HepG2 (cell line): ENCODE data around the gene TCAP. TPM values are rescaled to one million over a fixed set of nuclear protein-coding genes. Genes with fewer than 3 reads are reported as not detected.

Experiments
- AFF4 ChIP-seq: sonication (generic); formaldehyde crosslinking; IDR thresholded peaks from 2 replicates; pipeline ENCODE4 v1.4.0; 2020; ENCODE audit warnings: missing genetic modification reagents
- FOSL2 ChIP-seq: sonication (generic); formaldehyde crosslinking; IDR thresholded peaks from 2 replicates; pipeline ENCODE4 v1.4.0; 2020; ENCODE audit warnings: missing genetic modification reagents
- KLF9 ChIP-seq: IDR thresholded peaks from 2 replicates; pipeline ENCODE4 v1.6.1; 2016; ENCODE audit warnings: low read depth
- SP1 ChIP-seq, 2 experiments: fragments of 450-650 bp in 1 of 2; sonication (generic) in 1 of 2; formaldehyde crosslinking in 1 of 2; IDR thresholded peaks; 2 replicates each; pipeline versions ENCODE4 v1.4.0 to v1.6.1; 2016 to 2020; ENCODE audit warnings: missing genetic modification reagents in 1 of 2
- U2AF2 ChIP-seq: fragments of 200-400 bp; formaldehyde crosslinking; IDR thresholded peaks from 2 replicates; pipeline ENCODE4 v1.6.1; 2017; ENCODE audit warnings: low read depth, mild to moderate bottlenecking, low read length
- ZNF564 ChIP-seq: sonication (generic); formaldehyde crosslinking; IDR thresholded peaks from 2 replicates; pipeline ENCODE4 v1.8.1; 2023; ENCODE audit warnings: mild to moderate bottlenecking, missing genetic modification reagents
- polyA plus RNA-seq, 8 experiments: library from polyadenylated mRNA; depleted of rRNA in 3 of 8; stranded (reverse) in 7 of 8; unstranded in 1 of 8; fragments of >200 nt; fragmentation: Illumina TruSeq in 4 of 8; extraction: Trizol in 4 of 8; gene quantifications; 2 replicates each; pipeline versions ENCODE4 v1.2.1 to v1.2.3, GENCODE V29; 2011 to 2016; ENCODE audit warnings: low read depth in 4 of 8, missing spikeins in 1 of 8, mixed read lengths in 1 of 8; ENCODE audit not compliant: insufficient read depth in 1 of 8
- total RNA-seq, 5 experiments: library from RNA; depleted of rRNA; stranded (reverse); fragments of >200 nt; fragmentation: Illumina TruSeq; extraction: Trizol; gene quantifications; 2 replicates each; pipeline ENCODE4 v1.2.3, GENCODE V29; 2016; ENCODE audit warnings: low read depth in 1 of 5
- TF ChIP-seq, protein P1 (sequence below), 2 experiments: fragments of 450-650 bp in 1 of 2; sonication (generic) in 1 of 2; formaldehyde crosslinking in 1 of 2; IDR thresholded peaks; 2 replicates each; pipeline versions ENCODE4 v1.6.1 to v1.8.0; 2016 to 2022; ENCODE audit warnings: antibody characterized with exemption in 1 of 2, mild to moderate bottlenecking in 1 of 2, missing genetic modification reagents in 1 of 2
- TF ChIP-seq, protein P2 (sequence below): sonication (generic); formaldehyde crosslinking; IDR thresholded peaks from 2 replicates; pipeline ENCODE4 v1.5.0; 2020; ENCODE audit warnings: mild to moderate bottlenecking, missing genetic modification reagents, borderline replicate concordance
- TF ChIP-seq, protein P3 (sequence below): sonication (generic); formaldehyde crosslinking; IDR thresholded peaks from 2 replicates; pipeline ENCODE4 v1.9.0; 2022; ENCODE audit warnings: low read depth, missing genetic modification reagents

The TCAP gene
- total and polyA plus RNA-seq, 2 of the 13 experiments (the other 11 are each of a cell fraction or from before 2014, with no cell fraction given) = 0.24 to 0.65 TPM

DNA sequence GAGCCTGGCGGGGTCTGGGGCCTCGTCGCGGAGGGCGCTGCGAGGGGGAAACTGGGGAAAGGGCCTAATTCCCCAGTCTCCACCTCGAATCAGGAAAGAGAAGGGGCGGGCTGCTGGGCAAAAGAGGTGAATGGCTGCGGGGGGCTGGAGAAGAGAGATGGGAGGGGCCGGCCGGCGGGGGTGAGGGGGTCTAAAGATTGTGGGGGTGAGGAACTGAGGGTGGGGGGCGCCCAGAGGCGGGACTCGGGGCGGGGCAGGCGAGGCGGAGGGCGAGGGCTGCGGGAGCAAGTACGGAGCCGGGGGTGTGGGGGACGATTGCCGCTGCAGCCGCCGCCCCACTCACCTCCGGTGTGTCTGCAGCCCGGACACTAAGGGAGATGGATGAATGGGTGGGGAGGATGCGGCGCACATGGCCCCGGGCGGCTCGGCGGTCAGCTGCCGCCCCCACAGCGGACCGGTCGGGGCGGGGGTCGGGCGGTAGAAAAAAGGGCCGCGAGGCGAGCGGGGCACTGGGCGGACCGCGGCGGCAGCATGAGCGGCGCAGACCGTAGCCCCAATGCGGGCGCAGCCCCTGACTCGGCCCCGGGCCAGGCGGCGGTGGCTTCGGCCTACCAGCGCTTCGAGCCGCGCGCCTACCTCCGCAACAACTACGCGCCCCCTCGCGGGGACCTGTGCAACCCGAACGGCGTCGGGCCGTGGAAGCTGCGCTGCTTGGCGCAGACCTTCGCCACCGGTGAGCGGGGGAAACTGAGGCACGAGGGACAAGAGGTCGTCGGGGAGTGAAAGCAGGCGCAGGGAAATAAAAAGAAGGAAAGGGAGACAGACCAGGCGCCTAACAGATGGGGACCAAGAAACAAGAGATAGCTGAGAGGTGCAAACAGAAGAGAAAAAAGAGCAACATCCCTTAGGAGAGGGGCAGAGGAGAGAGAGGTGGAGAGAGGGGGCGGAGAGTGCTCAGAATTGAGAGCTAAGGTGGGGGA lies 3.1 kb downstream of the TCAP start, which contains the start of gene PNMT (continued):
- TF ChIP-seq, protein P1, sequence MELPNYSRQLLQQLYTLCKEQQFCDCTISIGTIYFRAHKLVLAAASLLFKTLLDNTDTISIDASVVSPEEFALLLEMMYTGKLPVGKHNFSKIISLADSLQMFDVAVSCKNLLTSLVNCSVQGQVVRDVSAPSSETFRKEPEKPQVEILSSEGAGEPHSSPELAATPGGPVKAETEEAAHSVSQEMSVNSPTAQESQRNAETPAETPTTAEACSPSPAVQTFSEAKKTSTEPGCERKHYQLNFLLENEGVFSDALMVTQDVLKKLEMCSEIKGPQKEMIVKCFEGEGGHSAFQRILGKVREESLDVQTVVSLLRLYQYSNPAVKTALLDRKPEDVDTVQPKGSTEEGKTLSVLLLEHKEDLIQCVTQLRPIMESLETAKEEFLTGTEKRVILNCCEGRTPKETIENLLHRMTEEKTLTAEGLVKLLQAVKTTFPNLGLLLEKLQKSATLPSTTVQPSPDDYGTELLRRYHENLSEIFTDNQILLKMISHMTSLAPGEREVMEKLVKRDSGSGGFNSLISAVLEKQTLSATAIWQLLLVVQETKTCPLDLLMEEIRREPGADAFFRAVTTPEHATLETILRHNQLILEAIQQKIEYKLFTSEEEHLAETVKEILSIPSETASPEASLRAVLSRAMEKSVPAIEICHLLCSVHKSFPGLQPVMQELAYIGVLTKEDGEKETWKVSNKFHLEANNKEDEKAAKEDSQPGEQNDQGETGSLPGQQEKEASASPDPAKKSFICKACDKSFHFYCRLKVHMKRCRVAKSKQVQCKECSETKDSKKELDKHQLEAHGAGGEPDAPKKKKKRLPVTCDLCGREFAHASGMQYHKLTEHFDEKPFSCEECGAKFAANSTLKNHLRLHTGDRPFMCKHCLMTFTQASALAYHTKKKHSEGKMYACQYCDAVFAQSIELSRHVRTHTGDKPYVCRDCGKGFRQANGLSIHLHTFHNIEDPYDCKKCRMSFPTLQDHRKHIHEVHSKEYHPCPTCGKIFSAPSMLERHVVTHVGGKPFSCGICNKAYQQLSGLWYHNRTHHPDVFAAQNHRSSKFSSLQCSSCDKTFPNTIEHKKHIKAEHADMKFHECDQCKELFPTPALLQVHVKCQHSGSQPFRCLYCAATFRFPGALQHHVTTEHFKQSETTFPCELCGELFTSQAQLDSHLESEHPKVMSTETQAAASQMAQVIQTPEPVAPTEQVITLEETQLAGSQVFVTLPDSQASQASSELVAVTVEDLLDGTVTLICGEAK (IDR thresholded peaks at IDR 0.05) = 0 out of 2 replicates have a peak, but pooled peaks have one; percentile 22
- TF ChIP-seq, protein P1 (CRISPR knock-in tag; IDR thresholded peaks at IDR 0.05) = peak; percentile 71
- TF ChIP-seq, protein P2, sequence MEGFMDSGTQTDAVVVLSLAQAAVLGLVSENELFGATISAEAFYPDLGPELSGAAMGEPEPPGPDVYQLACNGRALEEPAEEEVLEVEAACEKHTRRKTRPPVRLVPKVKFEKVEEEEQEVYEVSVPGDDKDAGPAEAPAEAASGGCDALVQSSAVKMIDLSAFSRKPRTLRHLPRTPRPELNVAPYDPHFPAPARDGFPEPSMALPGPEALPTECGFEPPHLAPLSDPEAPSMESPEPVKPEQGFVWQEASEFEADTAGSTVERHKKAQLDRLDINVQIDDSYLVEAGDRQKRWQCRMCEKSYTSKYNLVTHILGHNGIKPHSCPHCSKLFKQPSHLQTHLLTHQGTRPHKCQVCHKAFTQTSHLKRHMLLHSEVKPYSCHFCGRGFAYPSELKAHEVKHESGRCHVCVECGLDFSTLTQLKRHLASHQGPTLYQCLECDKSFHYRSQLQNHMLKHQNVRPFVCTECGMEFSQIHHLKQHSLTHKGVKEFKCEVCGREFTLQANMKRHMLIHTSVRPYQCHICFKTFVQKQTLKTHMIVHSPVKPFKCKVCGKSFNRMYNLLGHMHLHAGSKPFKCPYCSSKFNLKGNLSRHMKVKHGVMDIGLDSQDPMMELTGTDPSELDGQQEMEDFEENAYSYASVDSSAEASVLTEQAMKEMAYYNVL (CRISPR knock-in tag) = no peak
- TF ChIP-seq SP1 (IDR thresholded peaks at IDR 0.05) (no peak), SP1 (CRISPR knock-in tag; IDR thresholded peaks at IDR 0.05) (0 out of 2 replicates have a peak, but pooled peaks have one; percentile 26), KLF9 (CRISPR knock-in tag) (no peak), U2AF2 (no peak), ZNF564 (CRISPR knock-in tag) (peak; percentile 87; the same call in 1 of the 2 replicates), FOSL2 (CRISPR knock-in tag) (peak; percentile 39), AFF4 (CRISPR knock-in tag) (no peak)
- TF ChIP-seq, protein P3, sequence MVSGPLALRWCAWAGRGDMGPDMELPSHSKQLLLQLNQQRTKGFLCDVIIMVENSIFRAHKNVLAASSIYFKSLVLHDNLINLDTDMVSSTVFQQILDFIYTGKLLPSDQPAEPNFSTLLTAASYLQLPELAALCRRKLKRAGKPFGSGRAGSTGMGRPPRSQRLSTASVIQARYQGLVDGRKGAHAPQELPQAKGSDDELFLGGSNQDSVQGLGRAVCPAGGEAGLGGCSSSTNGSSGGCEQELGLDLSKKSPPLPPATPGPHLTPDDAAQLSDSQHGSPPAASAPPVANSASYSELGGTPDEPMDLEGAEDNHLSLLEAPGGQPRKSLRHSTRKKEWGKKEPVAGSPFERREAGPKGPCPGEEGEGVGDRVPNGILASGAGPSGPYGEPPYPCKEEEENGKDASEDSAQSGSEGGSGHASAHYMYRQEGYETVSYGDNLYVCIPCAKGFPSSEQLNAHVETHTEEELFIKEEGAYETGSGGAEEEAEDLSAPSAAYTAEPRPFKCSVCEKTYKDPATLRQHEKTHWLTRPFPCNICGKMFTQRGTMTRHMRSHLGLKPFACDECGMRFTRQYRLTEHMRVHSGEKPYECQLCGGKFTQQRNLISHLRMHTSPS (CRISPR knock-in tag) = no peak; the same call in 1 of the 2 replicates
